ENCODE measurements around the gene SF3B1.
A peak's percentile ranks its signal among the peaks of the same experiment; 100 is the strongest.
"Not testable (repeated sequence)": the region's sequence is repeated elsewhere in the genome, so short reads cannot be mapped to it uniquely, and the experiment has no call there.

The SF3B1 gene

DNA sequence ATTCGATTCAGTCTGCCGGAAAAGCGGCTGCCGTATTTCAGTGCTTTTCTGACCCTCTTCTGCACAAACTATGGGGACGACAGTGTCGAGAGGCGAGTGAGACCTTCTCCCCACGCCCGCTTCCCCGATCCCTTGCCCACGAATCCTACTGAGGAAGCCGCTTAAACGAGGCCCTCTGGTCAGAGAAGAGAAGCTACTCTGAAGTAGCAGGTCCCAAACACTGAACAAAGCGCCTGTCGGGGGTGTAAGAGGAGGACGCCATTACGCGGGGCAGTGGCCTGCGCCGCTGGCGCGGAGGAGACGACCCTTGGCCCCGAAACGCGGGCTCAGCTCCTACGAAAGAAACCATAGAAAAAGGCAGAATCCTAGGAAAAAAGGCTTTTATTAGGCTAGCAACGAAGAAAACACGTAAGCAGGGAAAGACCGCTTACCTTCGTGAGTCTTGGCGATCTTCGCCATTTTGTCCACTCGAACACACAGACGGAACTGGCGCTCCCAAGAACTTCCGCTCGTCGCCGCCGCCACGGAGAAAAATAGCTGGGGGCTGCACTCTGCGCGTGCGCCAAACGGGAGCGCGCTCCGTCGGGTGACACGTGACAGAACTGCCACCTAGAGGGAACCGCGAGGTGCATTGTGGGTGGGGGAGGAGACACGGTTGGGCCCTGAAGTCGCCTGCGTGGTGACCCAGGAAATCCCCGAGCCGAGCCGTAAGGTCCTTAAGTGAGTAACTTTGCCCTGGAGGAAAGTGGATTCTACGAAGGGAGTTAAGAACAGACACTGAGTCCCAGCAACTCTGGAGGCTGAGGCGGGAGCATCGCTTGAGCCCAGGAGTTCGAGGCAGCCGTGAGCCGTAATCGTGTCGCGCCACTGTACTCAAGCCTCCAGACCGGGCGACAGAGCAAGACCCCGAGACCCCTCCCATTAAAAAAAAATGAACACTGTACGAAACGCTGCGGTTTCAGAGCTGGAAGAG lies at the start of gene SF3B1:
TSS of gene SF3B1 (minus strand) at position 488 of the 973 bp plus-strand sequence. CDS start at position 459, 29 bp downstream.
- peak; percentile 99 for DNase-seq

- not testable (repeated sequence) for DNase-seq
Observed at GRCh38 chr2:197484248-197484647, 49.4 kb upstream of the SF3B1 start.

GRCh38 chr2:197480165-197481036 lies 45.6 kb upstream of the SF3B1 start:
- DNase-seq = no peak

- no peak for DNase-seq
Observed at GRCh38 chr2:197477797-197478196, 43.0 kb upstream of the SF3B1 start.

GRCh38 chr2:197472166-197472565 lies 37.3 kb upstream of the SF3B1 start:
- DNase-seq = peak; percentile 56

GRCh38 chr2:197464175-197464574 lies 29.3 kb upstream of the SF3B1 start:
- DNase-seq = no peak

DNA sequence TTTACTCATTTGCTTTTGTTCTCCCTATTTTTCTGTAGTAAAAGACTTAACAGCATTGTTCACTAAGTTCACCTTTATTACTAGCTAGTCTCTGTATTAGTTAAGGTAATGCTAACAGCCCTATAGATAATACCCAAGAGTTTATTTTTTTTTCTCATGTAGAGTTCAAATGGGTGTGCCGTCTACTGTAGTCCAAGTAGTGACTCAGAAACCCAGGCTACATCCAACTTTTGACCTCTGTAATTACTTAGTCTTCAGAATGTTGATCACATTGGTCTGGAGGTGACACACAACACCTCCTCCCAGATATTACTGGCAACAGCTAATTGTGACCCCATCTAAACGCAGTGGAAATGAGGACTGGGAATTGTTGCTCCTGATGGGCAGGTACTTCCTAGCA lies 26.2 kb upstream of the SF3B1 start:
- no peak for DNase-seq

DNA sequence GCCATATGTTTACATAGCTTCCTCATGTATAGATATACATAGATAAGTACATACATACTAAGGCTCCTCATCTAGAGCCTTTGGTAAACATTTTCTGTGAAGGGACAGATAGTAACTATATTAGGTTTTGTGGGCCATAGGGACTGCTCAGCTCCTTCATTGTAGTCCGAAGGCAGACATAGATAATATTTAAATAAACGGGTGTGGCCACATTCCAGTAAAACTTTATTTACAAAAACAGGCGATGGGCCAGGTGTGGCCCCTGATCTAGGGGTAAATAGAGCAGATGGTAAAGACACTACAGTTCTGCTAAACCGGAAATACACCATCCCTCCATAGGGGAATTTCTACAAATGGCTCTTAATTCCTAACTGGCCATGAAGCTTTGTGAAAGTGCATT lies 25.8 kb upstream of the SF3B1 start:
- no peak for DNase-seq

- DNase-seq = no peak
Observed at GRCh38 chr2:197455428-197455827, 20.6 kb upstream of the SF3B1 start.

DNA sequence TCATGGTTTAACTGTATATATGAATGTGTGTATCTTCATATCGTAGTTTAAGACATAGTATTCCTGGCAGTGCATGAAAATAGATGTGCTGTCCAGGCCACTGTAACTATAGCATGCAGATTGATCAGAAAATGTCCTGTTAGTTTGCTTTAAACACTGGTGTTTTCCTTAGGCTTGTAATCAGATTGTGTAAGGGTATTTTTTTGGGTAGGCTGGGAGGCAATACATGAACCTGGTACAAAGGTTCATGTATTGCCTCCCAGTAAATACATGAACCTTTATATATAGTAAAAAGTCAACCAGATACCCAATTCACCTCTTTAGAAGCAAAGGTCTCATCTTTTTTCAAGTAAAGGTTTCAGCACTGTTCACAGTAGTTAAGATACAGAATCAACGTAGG lies 20.1 kb upstream of the SF3B1 start:
- no peak for DNase-seq

- DNase-seq = no peak
Observed at GRCh38 chr2:197453914-197454398, 19.1 kb upstream of the SF3B1 start.

- DNase-seq = peak; percentile 100
Observed at GRCh38 chr2:197453123-197453913, 18.5 kb upstream of the SF3B1 start, which contains the start of gene COQ10B. Gene COQ10B (plus strand): TSS chr2:197453552. CDS start chr2:197453561, 9 bp downstream.

GRCh38 chr2:197452754-197453122 lies 17.9 kb upstream of the SF3B1 start:
- DNase-seq = no peak

GRCh38 chr2:197450935-197451358 lies 16.1 kb upstream of the SF3B1 start:
- not testable (repeated sequence) for DNase-seq

GRCh38 chr2:197450465-197450864 lies 15.6 kb upstream of the SF3B1 start:
- no peak for DNase-seq

DNA sequence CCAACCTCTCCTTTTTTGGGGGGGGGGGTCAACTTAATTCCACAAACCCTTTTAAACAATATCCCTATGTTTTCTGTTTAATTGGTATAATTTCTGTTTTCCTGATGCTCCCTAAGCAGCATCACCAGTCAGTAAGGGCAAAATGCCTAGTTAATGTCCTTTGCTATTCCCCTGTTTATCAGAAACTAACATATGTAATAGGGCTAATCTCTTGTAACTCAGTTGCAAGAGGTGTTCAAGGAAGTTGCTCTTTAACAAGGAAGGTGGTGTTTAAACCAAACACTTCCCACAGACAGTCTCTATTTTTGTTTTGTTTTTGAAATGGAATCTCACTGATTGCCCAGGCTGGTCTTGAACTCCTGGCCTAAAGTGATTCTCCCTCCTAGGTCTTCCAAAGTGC lies 12.0 kb upstream of the SF3B1 start:
- no peak for DNase-seq

GRCh38 chr2:197445746-197446145 lies 10.9 kb upstream of the SF3B1 start:
- no peak for DNase-seq

GRCh38 chr2:197442857-197443256 lies 8.0 kb upstream of the SF3B1 start:
- peak; percentile 73 for DNase-seq

DNA sequence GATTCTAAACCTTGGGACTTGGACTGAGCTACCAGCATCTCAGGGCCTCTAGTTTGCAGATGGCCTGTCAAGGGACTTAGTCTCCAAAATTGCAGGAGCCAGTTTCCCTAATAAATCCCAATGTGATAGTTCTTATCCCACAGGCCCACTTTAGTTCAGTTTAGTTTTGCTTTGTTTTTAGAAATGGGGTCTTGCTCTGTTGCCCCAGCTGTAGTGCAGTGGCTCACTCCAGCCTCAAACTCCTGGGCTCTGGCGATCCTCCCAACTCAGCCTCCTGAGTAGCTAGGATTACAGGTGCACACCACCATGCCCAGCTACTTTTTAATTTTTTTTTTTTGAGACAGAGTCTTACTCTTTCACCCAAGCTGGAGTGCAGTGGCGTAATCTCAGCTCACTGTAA lies 2.6 kb upstream of the SF3B1 start:
- DNase-seq = no peak

GRCh38 chr2:197435598-197436420 lies 981 bp upstream of the SF3B1 start:
- no peak for DNase-seq

- no peak for DNase-seq
Observed at GRCh38 chr2:197433780-197434438, 919 bp downstream of the SF3B1 start.
